RWPE2 (cell line): Measurements from ENCODE around the gene ARFIP1.

Experiments used
- ATAC-seq: fragments of 200-7000 bp; cut with Tn5 transposase; 3 replicates; pipeline ENCODE4 v1.9.1; 2021; ENCODE audit warnings: low read depth
- DNase-seq: peaks from one replicate; pipeline ENCODE4 v3.0.0-alpha.2; 2020; ENCODE audit warnings: low spot score
- H3K27ac ChIP-seq: fragments of 450-650 bp; 2 replicates; pipeline ENCODE4 v1.5.1; 2017; ENCODE audit warnings: mild to moderate bottlenecking; ENCODE audit not compliant: poor library complexity, severe bottlenecking
- H3K27me3 ChIP-seq: fragments of 250-450 bp; sonication (Bioruptor Pico); 2 replicates; pipeline ENCODE4 v1.5.1; 2021; ENCODE audit warnings: mild to moderate bottlenecking, moderate library complexity; ENCODE audit not compliant: insufficient read depth, poor library complexity, severe bottlenecking
- H3K36me3 ChIP-seq: fragments of 250-450 bp; sonication (Bioruptor Pico); 2 replicates; pipeline ENCODE4 v1.5.1; 2020; ENCODE audit warnings: low read depth, mild to moderate bottlenecking, moderate library complexity
- H3K4me1 ChIP-seq: fragments of 250-450 bp; sonication (Bioruptor Pico); 2 replicates; pipeline ENCODE4 v1.5.1; 2021; ENCODE audit warnings: mild to moderate bottlenecking, moderate library complexity; ENCODE audit not compliant: insufficient read depth, poor library complexity, severe bottlenecking
- H3K4me3 ChIP-seq: fragments of 250-450 bp; sonication (Bioruptor Pico); 2 replicates; pipeline ENCODE4 v1.5.1; 2021; ENCODE audit warnings: mild to moderate bottlenecking, moderate library complexity; ENCODE audit not compliant: severe bottlenecking
- H3K9me3 ChIP-seq: fragments of 250-450 bp; sonication (Bioruptor Pico); 2 replicates; pipeline ENCODE4 v1.5.1; 2021; ENCODE audit warnings: mild to moderate bottlenecking, moderate library complexity; ENCODE audit not compliant: severe bottlenecking
- CTCF ChIP-seq: fragments of 450-650 bp; IDR thresholded peaks from one replicate; pipeline ENCODE4 v1.5.1; 2017; ENCODE audit warnings: mild to moderate bottlenecking, moderate library complexity; ENCODE audit not compliant: poor library complexity, severe bottlenecking

The ARFIP1 gene

GRCh38 chr4:152940461-152940860, 160.7 kb downstream of the ARFIP1 start:
- TF ChIP-seq CTCF, result no peak
- peaks cover 4% of the 10 kb centered on the region for H3K4me1 ChIP-seq
- no peak overlapping the region for H3K27ac ChIP-seq
- H3K9me3 ChIP-seq, result no peaks in the 10 kb centered on the region
- no peak for ATAC-seq
- DNase-seq, result no peak
- H3K27me3 ChIP-seq, result no peaks in the 10 kb centered on the region
- no peak overlapping the region for H3K4me3 ChIP-seq
- peaks cover 8% of the 10 kb centered on the region for H3K36me3 ChIP-seq

GRCh38 chr4:152941411-152941810, 161.7 kb downstream of the ARFIP1 start:
- H3K36me3 ChIP-seq, result peaks cover 8% of the 10 kb centered on the region
- H3K4me1 ChIP-seq, result peaks cover 4% of the 10 kb centered on the region
- no peaks in the 10 kb centered on the region for H3K27me3 ChIP-seq
- H3K4me3 ChIP-seq, result no peak overlapping the region
- H3K9me3 ChIP-seq, result no peaks in the 10 kb centered on the region
- TF ChIP-seq CTCF, result no peak
- ATAC-seq, result no peak
- no peak for DNase-seq
- no peak overlapping the region for H3K27ac ChIP-seq

DNA sequence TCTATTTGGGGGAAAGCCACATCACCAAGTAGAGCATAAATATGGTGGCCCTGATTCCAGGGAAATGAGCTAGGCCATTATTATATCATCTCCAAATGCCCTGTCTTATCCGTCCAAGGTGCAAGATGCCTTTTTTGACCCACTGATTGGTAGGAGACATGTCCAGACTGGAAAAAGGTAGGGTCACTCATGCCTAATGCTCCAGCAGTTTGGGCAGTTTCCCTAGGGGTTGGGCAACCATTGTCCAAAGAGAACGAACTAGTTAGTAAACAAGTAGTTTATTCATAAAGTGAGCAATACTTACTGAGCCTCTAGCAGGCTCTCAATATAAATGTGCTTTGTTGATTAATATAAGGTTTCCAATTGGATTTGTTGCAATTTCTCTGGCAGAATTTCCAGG, 162.6 kb downstream of the ARFIP1 start:
- Histone ChIP-seq H3K27ac (no peak overlapping the region), H3K4me1 (peaks cover 4% of the 10 kb centered on the region), H3K36me3 (peaks cover 8% of the 10 kb centered on the region), H3K9me3 (no peaks in the 10 kb centered on the region), H3K27me3 (no peaks in the 10 kb centered on the region), H3K4me3 (no peak overlapping the region)
- DNase-seq (no peak), ATAC-seq (no peak)
- no peak for TF ChIP-seq CTCF

- ATAC-seq (no peak), DNase-seq (no peak)
- no peak for TF ChIP-seq CTCF
- Histone ChIP-seq H3K36me3 (peaks cover 8% of the 10 kb centered on the region), H3K4me3 (no peak overlapping the region), H3K27me3 (no peaks in the 10 kb centered on the region), H3K9me3 (no peaks in the 10 kb centered on the region), H3K4me1 (no peaks in the 10 kb centered on the region), H3K27ac (no peak overlapping the region)
Measured at GRCh38 chr4:152943672-152944071, 163.9 kb downstream of the ARFIP1 start.

DNA sequence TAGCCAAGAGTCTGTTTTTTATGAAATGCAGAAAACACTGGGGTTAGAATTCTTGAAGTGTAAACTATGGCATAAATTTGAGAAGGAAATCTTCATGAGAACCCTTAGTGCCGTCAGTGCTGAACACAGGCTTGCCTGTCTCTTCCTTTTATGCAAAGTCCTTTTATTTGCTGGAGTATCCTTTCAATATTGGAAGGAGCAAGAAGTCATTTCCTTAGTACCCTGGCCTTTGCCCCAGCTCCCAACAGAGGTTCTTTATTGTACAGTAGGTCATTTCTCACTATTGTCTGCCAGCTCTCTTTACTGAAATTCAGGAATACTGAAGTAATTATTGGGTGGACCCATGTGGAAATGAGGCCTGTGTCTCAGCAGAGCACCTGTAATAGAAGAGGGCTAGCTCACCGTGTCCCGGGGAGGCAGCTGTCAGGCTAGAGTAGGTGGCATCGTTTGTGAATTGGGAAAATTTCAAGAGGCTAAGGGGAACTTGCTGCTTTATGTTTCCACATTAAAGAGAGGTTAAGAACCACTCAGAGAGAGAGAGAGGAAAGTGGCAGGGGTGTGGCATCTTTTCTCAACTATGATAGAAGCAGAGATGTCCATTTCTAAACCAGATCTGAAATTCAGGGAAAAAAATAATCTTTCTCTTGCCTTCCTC, 165.0 kb downstream of the ARFIP1 start:
- no peaks in the 10 kb centered on the region for H3K4me1 ChIP-seq
- no peak overlapping the region for H3K4me3 ChIP-seq
- TF ChIP-seq CTCF, result no peak
- no peak overlapping the region for H3K27ac ChIP-seq
- H3K9me3 ChIP-seq, result no peaks in the 10 kb centered on the region
- H3K27me3 ChIP-seq, result no peaks in the 10 kb centered on the region
- no peak for DNase-seq
- no peak for ATAC-seq
- H3K36me3 ChIP-seq, result peaks cover 8% of the 10 kb centered on the region
